Effector CD4-positive, alpha-beta T cell (primary cell): ENCODE measurements around the gene FSTL4.
A peak's percentile ranks its signal among the peaks of the same experiment; 100 is the strongest.

Source experiments
- DNase-seq: peaks from one replicate; pipeline ENCODE4 v3.0.0-alpha.2; 2020

FSTL4 gene

GRCh38 chr5:133425222-133425621 is 187.1 kb downstream of the FSTL4 start:
- no peak for DNase-seq

- DNase-seq = peak; percentile 46
These were observed 188.6 kb downstream of the FSTL4 start for GRCh38 chr5:133423618-133424282.

GRCh38 chr5:133423011-133423617 is 189.2 kb downstream of the FSTL4 start:
- DNase-seq = no peak

- no peak for DNase-seq
These were observed 190.5 kb downstream of the FSTL4 start for GRCh38 chr5:133421806-133422205.

- no peak for DNase-seq
These were observed 190.9 kb downstream of the FSTL4 start for GRCh38 chr5:133421394-133421793.

GRCh38 chr5:133420440-133421301 is 191.7 kb downstream of the FSTL4 start:
- no peak for DNase-seq

- no peak for DNase-seq
These were observed 196.4 kb downstream of the FSTL4 start for GRCh38 chr5:133415906-133416305.

GRCh38 chr5:133415506-133415905 is 196.8 kb downstream of the FSTL4 start:
- no peak for DNase-seq

GRCh38 chr5:133412661-133413060 is 199.7 kb downstream of the FSTL4 start:
- DNase-seq = no peak

GRCh38 chr5:133410335-133410828 is 202.0 kb downstream of the FSTL4 start:
- no peak for DNase-seq

- DNase-seq = no peak
These were observed 203.1 kb downstream of the FSTL4 start for GRCh38 chr5:133409210-133409674.

- no peak for DNase-seq
These were observed 204.0 kb downstream of the FSTL4 start for GRCh38 chr5:133408322-133408721.

GRCh38 chr5:133406977-133407632 is 205.2 kb downstream of the FSTL4 start:
- no peak for DNase-seq

GRCh38 chr5:133406208-133406976 is 205.9 kb downstream of the FSTL4 start:
- DNase-seq = no peak

- DNase-seq = no peak
These were observed 206.9 kb downstream of the FSTL4 start for GRCh38 chr5:133405275-133406034.

- no peak for DNase-seq
These were observed 207.6 kb downstream of the FSTL4 start for GRCh38 chr5:133404724-133405123.

GRCh38 chr5:133403741-133404364 is 208.5 kb downstream of the FSTL4 start:
- no peak for DNase-seq

GRCh38 chr5:133402775-133403174 is 209.6 kb downstream of the FSTL4 start:
- no peak for DNase-seq

- DNase-seq = no peak
These were observed 210.5 kb downstream of the FSTL4 start for GRCh38 chr5:133401731-133402347.

GRCh38 chr5:133400831-133401351 is 211.4 kb downstream of the FSTL4 start:
- no peak for DNase-seq
